GM23248 (cell line): Measurements from ENCODE around the gene GGA2.

ENCODE experiments used
- EZH2 ChIP-seq: fragments of 200-600 bp; sonication (generic); IDR thresholded peaks from 2 replicates; pipeline ENCODE4 v1.6.1; 2018; ENCODE audit warnings: antibody characterized with exemption, mild to moderate bottlenecking; ENCODE audit not compliant: insufficient read depth, poor library complexity, severe bottlenecking
- EZH2phosphoT487 ChIP-seq: fragments of 200-600 bp; sonication (generic); IDR thresholded peaks from 2 replicates; pipeline ENCODE4 v1.6.1; 2018; ENCODE audit warnings: antibody characterized with exemption, moderate library complexity, mild to moderate bottlenecking, low read depth; ENCODE audit not compliant: insufficient read depth

DNA sequence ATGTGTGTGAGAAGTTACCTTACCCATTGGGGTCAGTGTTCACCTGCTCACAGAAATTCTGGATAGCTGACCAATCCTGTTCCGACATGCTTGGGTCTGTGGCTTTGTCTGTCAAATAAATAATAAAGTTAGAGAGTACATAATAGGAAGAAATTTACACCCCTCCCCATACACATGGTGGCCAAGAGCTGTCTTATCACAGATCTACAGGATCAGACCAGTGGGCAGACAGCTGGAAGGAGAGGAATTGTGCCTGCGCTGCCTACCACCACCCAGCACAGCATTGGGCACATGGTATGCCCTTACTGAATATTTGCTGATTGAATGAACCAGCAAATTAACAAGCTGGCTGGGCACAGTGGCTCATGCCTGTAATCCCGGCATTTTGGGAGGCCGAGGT is 14.6 kb downstream of the GGA2 start:
- no peak for TF ChIP-seq EZH2
- TF ChIP-seq EZH2phosphoT487 = no peak
